ENCODE data around the gene PREB.
"Not testable (repeated sequence)": the region's sequence is repeated elsewhere in the genome, so short reads cannot be mapped to it uniquely, and the experiment has no call there.

PREB gene

GRCh38 chr2:27133905-27134780, at the start of gene PREB:
Gene PREB (minus strand): TSS chr2:27134636. CDS start chr2:27134421, 215 bp downstream.
- peak within 1 kb of the TSS; percentile 82 for H3K4me3 ChIP-seq (ENCODE audit: low read length)
- TF ChIP-seq ZNF274 (IDR thresholded peaks at IDR 0.05; ENCODE audit: low read depth, low read length) = no peak

GRCh38 chr2:27184115-27184514, 49.7 kb upstream of the PREB start:
- no peak for TF ChIP-seq ZNF274 (IDR thresholded peaks at IDR 0.05; ENCODE audit: low read depth, low read length)
- no peak overlapping the region for H3K4me3 ChIP-seq (ENCODE audit: low read length)

GRCh38 chr2:27182346-27182745, 47.9 kb upstream of the PREB start:
- TF ChIP-seq ZNF274 (IDR thresholded peaks at IDR 0.05; ENCODE audit: low read depth, low read length) = no peak
- no peak overlapping the region for H3K4me3 ChIP-seq (ENCODE audit: low read length)

- TF ChIP-seq ZNF274 (IDR thresholded peaks at IDR 0.05; ENCODE audit: low read depth, low read length) = no peak
- H3K4me3 ChIP-seq (ENCODE audit: low read length) = no peak overlapping the region
Measured at GRCh38 chr2:27179344-27180000, 45.0 kb upstream of the PREB start.

GRCh38 chr2:27178469-27178868, 44.0 kb upstream of the PREB start:
- no peak for TF ChIP-seq ZNF274 (IDR thresholded peaks at IDR 0.05; ENCODE audit: low read depth, low read length)
- H3K4me3 ChIP-seq (ENCODE audit: low read length) = no peak overlapping the region

- no peak for TF ChIP-seq ZNF274 (IDR thresholded peaks at IDR 0.05; ENCODE audit: low read depth, low read length)
- H3K4me3 ChIP-seq (ENCODE audit: low read length) = no peak overlapping the region
Measured at GRCh38 chr2:27177441-27178351, 43.3 kb upstream of the PREB start.

- H3K4me3 ChIP-seq (ENCODE audit: low read length) = not testable (repeated sequence)
Measured at GRCh38 chr2:27175781-27176180, 41.3 kb upstream of the PREB start.

- TF ChIP-seq ZNF274 (IDR thresholded peaks at IDR 0.05; ENCODE audit: low read depth, low read length) = no peak
- no peak overlapping the region for H3K4me3 ChIP-seq (ENCODE audit: low read length)
Measured at GRCh38 chr2:27175330-27175729, 40.9 kb upstream of the PREB start.

GRCh38 chr2:27174638-27175037, 40.2 kb upstream of the PREB start:
- no peak for TF ChIP-seq ZNF274 (IDR thresholded peaks at IDR 0.05; ENCODE audit: low read depth, low read length)
- H3K4me3 ChIP-seq (ENCODE audit: low read length) = no peak overlapping the region

- TF ChIP-seq ZNF274 (IDR thresholded peaks at IDR 0.05; ENCODE audit: low read depth, low read length) = no peak
- no peak overlapping the region for H3K4me3 ChIP-seq (ENCODE audit: low read length)
Measured at GRCh38 chr2:27171351-27171848, 37.0 kb upstream of the PREB start.

GRCh38 chr2:27170581-27171337, 36.3 kb upstream of the PREB start:
- TF ChIP-seq ZNF274 (IDR thresholded peaks at IDR 0.05; ENCODE audit: low read depth, low read length) = no peak
- no peak overlapping the region for H3K4me3 ChIP-seq (ENCODE audit: low read length)

- TF ChIP-seq ZNF274 (IDR thresholded peaks at IDR 0.05; ENCODE audit: low read depth, low read length) = no peak
- H3K4me3 ChIP-seq (ENCODE audit: low read length) = no peak overlapping the region
Measured at GRCh38 chr2:27164960-27165763, 30.7 kb upstream of the PREB start.

Data from GM08714 (cell line).